ENCODE data around the gene CDC37L1. TPM values are rescaled to one million over a fixed set of nuclear protein-coding genes. Genes with fewer than 3 reads are reported as not detected.

Gene CDC37L1
- total and polyA plus RNA-seq, 2 of the 8 experiments (the other 6 are each of a cell fraction or from before 2014, with no cell fraction given), result 4.6 to 23.8 TPM

GRCh38 chr9:4701526-4701925 is 22.2 kb downstream of the CDC37L1 start:
- no peak for DNase-seq (ENCODE audit: low read depth in 1 of 2, low spot score in 2 of 2)
- Histone ChIP-seq H3K9me3 (ENCODE audit: insufficient read depth in 2 of 2, low read depth in 1 of 2, low read length in 1 of 2) (no peaks in the 10 kb centered on the region), H2BK12ac (ENCODE audit: low read depth, low read length) (no peak overlapping the region), H3K56ac (replicated peaks; ENCODE audit: insufficient read length, low read depth, low read length) (no peak overlapping the region), H3K27ac (ENCODE audit: low read depth, low read length) (no peak overlapping the region), H2AFZ (ENCODE audit: low read length) (no peak overlapping the region), H3K14ac (ENCODE audit: insufficient read length) (no peak overlapping the region), H4K91ac (replicated peaks; ENCODE audit: insufficient read length, low read length) (no peak overlapping the region), H3K79me2 (ENCODE audit: control insufficient read depth in 1 of 2, insufficient read depth in 2 of 2, low read length in 2 of 2) (no peaks in the 10 kb centered on the region), H3K4me1 (replicated peaks in 1 of 4; ENCODE audit: control insufficient read depth in 3 of 4, insufficient read depth in 4 of 4, low read length in 3 of 4) (no peaks in the 10 kb centered on the region), H2BK5ac (ENCODE audit: low read depth, low read length) (no peak overlapping the region), H3K4me3 (ENCODE audit: extremely low read depth in 1 of 4, insufficient read depth in 2 of 4, low read depth in 3 of 4, low read length in 4 of 4) (no peak overlapping the region), H2BK15ac (ENCODE audit: low read length) (no peak overlapping the region), H2AK5ac (ENCODE audit: low read depth, low read length) (no peak overlapping the region), H4K20me1 (replicated peaks in 1 of 2; ENCODE audit: control insufficient read depth in 1 of 2, insufficient read depth in 2 of 2, low read length in 2 of 2) (no peaks in the 10 kb centered on the region), H4K8ac (ENCODE audit: extremely low read depth, insufficient read depth, low read length) (no peak overlapping the region), H3K27me3 (replicated peaks in 1 of 4; ENCODE audit: control insufficient read depth in 3 of 4, extremely low read depth in 1 of 4, insufficient read depth in 3 of 4, low read length in 3 of 4) (no peaks in the 10 kb centered on the region), H2BK120ac (replicated peaks; ENCODE audit: low read depth, low read length) (no peak overlapping the region), H3K4ac (replicated peaks; ENCODE audit: insufficient read length, low read depth, low read length) (no peak overlapping the region), H3K4me2 (ENCODE audit: insufficient read depth in 1 of 2, low read depth in 2 of 2, low read length in 2 of 2) (no peak overlapping the region), H3K79me1 (ENCODE audit: low read depth, low read length) (no peaks in the 10 kb centered on the region), H3K23me2 (ENCODE audit: low read depth, low read length) (no peaks in the 10 kb centered on the region), H3K36me3 (ENCODE audit: control insufficient read depth in 2 of 4, insufficient read depth in 4 of 4, low read length in 3 of 4) (peaks cover 3 to 37% (median 8%) of the 10 kb centered on the region in 4 experiments; a peak in 4 of 8 replicates), H4K5ac (ENCODE audit: insufficient read length, low read depth, low read length) (no peak overlapping the region), H3K18ac (ENCODE audit: extremely low read depth, low read length) (no peak overlapping the region), H3K9ac (replicated peaks in 1 of 4; ENCODE audit: extremely low read depth in 1 of 4, low read depth in 3 of 4, low read length in 3 of 4) (no peak overlapping the region), H2BK20ac (ENCODE audit: low read length) (no peak overlapping the region), H3K23ac (ENCODE audit: insufficient read length) (no peak overlapping the region)
- TF ChIP-seq ASH2L (IDR thresholded peaks at IDR 0.05; ENCODE audit: low read length) (no peak), CHD2 (IDR thresholded peaks at IDR 0.05; ENCODE audit: low read length) (no peak), SP4 (IDR thresholded peaks at IDR 0.05; ENCODE audit: low read length) (no peak), MAX (IDR thresholded peaks at IDR 0.05) (no peak)
- 95% methylated on average over 1 of the region's 1 CpG; no CpG with 5 or more reads in 1 of the 2 experiments for WGBS, 2 experiments (ENCODE audit: extremely low coverage in 1 of 2, insufficient coverage in 1 of 2, insufficient read length in 1 of 2, insufficient replicate concordance in 2 of 2, low coverage in 1 of 2, low lambda C conversion rate in 2 of 2, missing lambda C conversion rate in 1 of 2)
- ChIA-PET POLR2A (ENCODE audit: partially characterized antibody) (interaction anchor here (1.3 kb wide), 1 partner anchor 10 kb away, joined by 4 read pairs; no protein-coding TSS in a partner anchor), CTCF (ENCODE audit: partially characterized antibody) (no interaction called here)
- no peak for FAIRE-seq
